HUDEP-2 (cell line): ENCODE measurements around the gene WBP4.
"Not testable (repeated sequence)": the region's sequence is repeated elsewhere in the genome, so short reads cannot be mapped to it uniquely, and the experiment has no call there.

Experiments
- DNase-seq, 76 experiments: peaks; one replicate each; lab custom pipeline; 2025; ENCODE audit not compliant: unreplicated experiment in 76 of 76; lab: John Stamatoyannopoulos, UW

Gene WBP4

GRCh38 chr13:41061075-41061913 is at the start of gene WBP4:
WBP4 (plus strand) TSS chr13:41061509; CDS start chr13:41061674, 165 bp downstream.
- DNase-seq: peak; percentile 63 to 97 (median 87)

GRCh38 chr13:41012536-41012935 is 48.8 kb upstream of the WBP4 start:
- no peak for DNase-seq

- no peak for DNase-seq
These were observed 47.5 kb upstream of the WBP4 start for GRCh38 chr13:41013835-41014234.

GRCh38 chr13:41015920-41016319 is 45.4 kb upstream of the WBP4 start:
- no peak for DNase-seq

- DNase-seq: peak in 8 of 76 experiments; percentile 5 to 21 (median 16)
These were observed 44.1 kb upstream of the WBP4 start for GRCh38 chr13:41017159-41017558.

- peak in 1 of 76 experiments; percentile 27 for DNase-seq
These were observed 43.3 kb upstream of the WBP4 start for GRCh38 chr13:41017817-41018601.

GRCh38 chr13:41018602-41018948 is 42.7 kb upstream of the WBP4 start:
- DNase-seq: peak in 1 of 76 experiments; percentile 23

- peak in 68 of 76 experiments; percentile 5 to 83 (median 54) for DNase-seq
These were observed 42.3 kb upstream of the WBP4 start, which contains the start of gene ELF1 for GRCh38 chr13:41019011-41019487. ELF1 (minus strand) TSS chr13:41019316; CDS start chr13:40982054, 37,262 bp downstream.

- peak in 1 of 76 experiments; percentile 14 for DNase-seq
These were observed 41.5 kb upstream of the WBP4 start for GRCh38 chr13:41019578-41020347.

- DNase-seq: no peak
These were observed 35.8 kb upstream of the WBP4 start for GRCh38 chr13:41025518-41025917.

GRCh38 chr13:41026788-41027187 is 34.5 kb upstream of the WBP4 start:
- no peak for DNase-seq

- DNase-seq: no peak
These were observed 33.3 kb upstream of the WBP4 start for GRCh38 chr13:41028051-41028450.

- peak in 1 of 76 experiments; percentile 5 for DNase-seq
These were observed 31.7 kb upstream of the WBP4 start for GRCh38 chr13:41029629-41030028.

GRCh38 chr13:41032691-41033376 is 28.5 kb upstream of the WBP4 start:
- DNase-seq: no peak

- DNase-seq: no peak
These were observed 26.9 kb upstream of the WBP4 start for GRCh38 chr13:41034382-41034781.

- no peak for DNase-seq
These were observed 26.4 kb upstream of the WBP4 start for GRCh38 chr13:41034881-41035280.

- DNase-seq: not testable (repeated sequence)
These were observed 24.8 kb upstream of the WBP4 start for GRCh38 chr13:41036557-41036956.

GRCh38 chr13:41039746-41040145 is 21.6 kb upstream of the WBP4 start:
- no peak for DNase-seq

GRCh38 chr13:41040584-41041334 is 20.6 kb upstream of the WBP4 start:
- DNase-seq: no peak
